Kidney glomerular epithelial cell (primary cell): Measurements from ENCODE around the gene PTCH2.
"Not testable (repeated sequence)": the region's sequence is repeated elsewhere in the genome, so short reads cannot be mapped to it uniquely, and the experiment has no call there.

ENCODE experiments used
- DNase-seq: peaks from one replicate; lab custom pipeline; 2025; lab: John Stamatoyannopoulos, UW

PTCH2 gene

GRCh38 chr1:44801491-44802305, 41.4 kb downstream of the PTCH2 start:
- peak; percentile 14 for DNase-seq

- peak; percentile 93 for DNase-seq
Observed at GRCh38 chr1:44799770-44800584, 43.1 kb downstream of the PTCH2 start, which contains the start of gene PLK3. PLK3 (plus strand) TSS chr1:44800377; CDS start chr1:44800464, 87 bp downstream.

GRCh38 chr1:44798481-44799365, 44.3 kb downstream of the PTCH2 start:
- no peak for DNase-seq

GRCh38 chr1:44797886-44798285, 45.2 kb downstream of the PTCH2 start:
- not testable (repeated sequence) for DNase-seq

GRCh38 chr1:44792736-44793502, 50.1 kb downstream of the PTCH2 start:
- no peak for DNase-seq

GRCh38 chr1:44790968-44791801, 51.9 kb downstream of the PTCH2 start:
- DNase-seq = no peak

GRCh38 chr1:44788120-44788860, 54.8 kb downstream of the PTCH2 start, which contains the start of gene BEST4:
BEST4 (minus strand) TSS chr1:44788170; CDS start chr1:44787705, 465 bp downstream.
- no peak for DNase-seq

GRCh38 chr1:44787506-44787905, 55.5 kb downstream of the PTCH2 start:
- DNase-seq = no peak

- no peak for DNase-seq
Observed at GRCh38 chr1:44786841-44787426, 56.1 kb downstream of the PTCH2 start.

GRCh38 chr1:44786138-44786840, 56.8 kb downstream of the PTCH2 start:
- DNase-seq = peak; percentile 30

GRCh38 chr1:44785501-44786137, 57.4 kb downstream of the PTCH2 start:
- DNase-seq = no peak

GRCh38 chr1:44785029-44785380, 58.0 kb downstream of the PTCH2 start:
- DNase-seq = no peak

GRCh38 chr1:44784094-44785028, 58.7 kb downstream of the PTCH2 start:
- no peak for DNase-seq

GRCh38 chr1:44783697-44784093, 59.4 kb downstream of the PTCH2 start:
- DNase-seq = no peak

GRCh38 chr1:44780583-44781121, 62.4 kb downstream of the PTCH2 start:
- DNase-seq = no peak

GRCh38 chr1:44778705-44779576, 64.1 kb downstream of the PTCH2 start:
- DNase-seq = no peak
